ENCODE data around the gene FREM3. TPM values are rescaled to one million over a fixed set of nuclear protein-coding genes. Genes with fewer than 3 reads are reported as not detected.

Gene FREM3
- total RNA-seq, 1 donor from 2014 or later: 0.78 TPM

DNA sequence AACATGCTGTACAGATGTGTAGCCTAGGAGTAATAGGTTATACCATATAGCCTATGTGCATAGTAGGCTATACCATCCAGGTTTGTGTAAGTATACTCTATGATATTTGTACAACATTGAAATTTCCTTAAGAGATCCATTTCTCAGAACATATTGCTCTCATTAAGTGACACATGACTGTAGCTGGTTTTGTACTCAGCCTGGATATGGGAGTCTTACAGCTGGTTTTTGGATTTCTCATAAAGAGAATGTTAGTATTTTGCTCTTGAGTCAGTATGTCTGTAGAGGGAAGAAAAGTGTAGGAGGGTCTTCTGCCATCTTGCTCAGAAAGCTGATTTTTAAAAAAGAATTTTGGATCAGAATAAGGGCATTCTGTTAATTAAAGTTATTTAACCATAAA, 101.7 kb downstream of the FREM3 start:
- Histone ChIP-seq H3K36me3 (no peaks in the 10 kb centered on the region), H3K4me3 (no peak overlapping the region), H3K9me3 (no peaks in the 10 kb centered on the region), H3K4me1 (no peaks in the 10 kb centered on the region), H3K27me3 (no peaks in the 10 kb centered on the region), H3K27ac (no peak overlapping the region)
- DNase-seq (no peak), ATAC-seq (no peak)
- intact Hi-C loops (cut with DNase I): no loop called here
- TF ChIP-seq, protein P1, sequence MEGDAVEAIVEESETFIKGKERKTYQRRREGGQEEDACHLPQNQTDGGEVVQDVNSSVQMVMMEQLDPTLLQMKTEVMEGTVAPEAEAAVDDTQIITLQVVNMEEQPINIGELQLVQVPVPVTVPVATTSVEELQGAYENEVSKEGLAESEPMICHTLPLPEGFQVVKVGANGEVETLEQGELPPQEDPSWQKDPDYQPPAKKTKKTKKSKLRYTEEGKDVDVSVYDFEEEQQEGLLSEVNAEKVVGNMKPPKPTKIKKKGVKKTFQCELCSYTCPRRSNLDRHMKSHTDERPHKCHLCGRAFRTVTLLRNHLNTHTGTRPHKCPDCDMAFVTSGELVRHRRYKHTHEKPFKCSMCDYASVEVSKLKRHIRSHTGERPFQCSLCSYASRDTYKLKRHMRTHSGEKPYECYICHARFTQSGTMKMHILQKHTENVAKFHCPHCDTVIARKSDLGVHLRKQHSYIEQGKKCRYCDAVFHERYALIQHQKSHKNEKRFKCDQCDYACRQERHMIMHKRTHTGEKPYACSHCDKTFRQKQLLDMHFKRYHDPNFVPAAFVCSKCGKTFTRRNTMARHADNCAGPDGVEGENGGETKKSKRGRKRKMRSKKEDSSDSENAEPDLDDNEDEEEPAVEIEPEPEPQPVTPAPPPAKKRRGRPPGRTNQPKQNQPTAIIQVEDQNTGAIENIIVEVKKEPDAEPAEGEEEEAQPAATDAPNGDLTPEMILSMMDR (IDR thresholded peaks at IDR 0.05): no peak

DNA sequence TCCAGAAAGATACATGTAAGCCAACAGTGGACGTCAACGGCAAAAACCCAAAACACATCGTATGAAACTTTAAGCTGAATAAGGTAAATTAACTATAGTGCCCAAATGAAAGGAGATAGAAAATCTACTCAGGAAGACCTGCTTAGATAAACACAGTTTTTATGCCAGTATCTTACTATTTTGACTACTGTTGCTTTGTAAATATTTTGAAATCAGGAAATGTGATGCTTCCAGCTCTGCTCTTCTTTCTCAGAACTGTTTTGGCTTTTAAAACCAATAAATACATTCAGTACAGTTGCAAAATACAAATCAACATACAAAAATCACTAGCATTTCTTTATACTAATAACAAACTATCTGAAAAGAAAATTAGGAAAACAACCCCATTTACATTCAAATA, 103.2 kb downstream of the FREM3 start:
- Histone ChIP-seq H3K4me3 (no peak overlapping the region), H3K27me3 (no peaks in the 10 kb centered on the region), H3K27ac (no peak overlapping the region), H3K4me1 (no peaks in the 10 kb centered on the region), H3K36me3 (no peaks in the 10 kb centered on the region), H3K9me3 (no peaks in the 10 kb centered on the region)
- TF ChIP-seq, protein P1 (IDR thresholded peaks at IDR 0.05): no peak
- no peak for ATAC-seq
- intact Hi-C loops (cut with DNase I): no loop called here
- DNase-seq: no peak

DNA sequence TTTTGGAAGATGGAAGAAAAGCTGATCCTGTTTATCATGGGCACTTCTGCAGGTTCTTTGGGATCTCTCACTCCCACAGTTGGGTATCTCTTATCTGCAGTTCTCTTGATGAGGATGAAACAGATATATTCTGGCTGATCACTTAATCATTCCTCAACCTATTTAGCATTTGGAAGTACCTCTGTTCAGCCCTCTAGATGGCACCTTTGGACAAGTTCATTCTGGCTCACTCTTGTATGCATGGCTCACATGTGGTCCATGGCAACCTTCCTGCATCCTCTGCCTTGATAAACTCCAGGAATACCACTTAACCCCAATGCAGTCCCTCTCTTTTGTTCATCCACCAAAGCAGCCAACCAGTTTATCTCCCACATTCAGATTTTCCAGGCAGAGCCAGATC, 112.8 kb downstream of the FREM3 start:
- peak; percentile 21 for ATAC-seq
- H3K9me3 ChIP-seq: peaks cover 5% of the 10 kb centered on the region
- no peak overlapping the region for H3K27ac ChIP-seq
- no peaks in the 10 kb centered on the region for H3K36me3 ChIP-seq
- intact Hi-C loops (cut with DNase I): no loop called here
- TF ChIP-seq, protein P1 (IDR thresholded peaks at IDR 0.05): no peak
- no peak overlapping the region for H3K4me3 ChIP-seq
- H3K4me1 ChIP-seq: no peaks in the 10 kb centered on the region
- H3K27me3 ChIP-seq: no peaks in the 10 kb centered on the region
- DNase-seq: no peak

DNA sequence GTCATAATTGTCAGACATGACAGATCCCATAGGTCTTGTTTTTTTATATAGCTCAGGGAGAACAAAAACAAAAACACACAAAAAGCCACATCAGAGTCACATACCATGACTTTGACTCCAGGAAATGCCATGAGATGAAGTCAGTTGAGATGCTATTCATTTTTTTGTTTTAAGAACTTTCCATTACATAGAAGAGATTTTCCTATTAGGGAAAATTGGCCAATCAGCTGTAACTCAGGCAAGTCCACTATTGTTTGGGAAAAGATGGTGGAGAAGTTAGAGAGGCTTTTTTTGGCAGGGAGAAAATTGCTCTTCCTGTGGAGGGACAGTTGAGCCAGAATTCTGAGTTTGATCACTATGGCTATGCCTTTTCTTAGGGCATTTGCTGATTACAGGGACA, 114.4 kb downstream of the FREM3 start:
- TF ChIP-seq, protein P1 (IDR thresholded peaks at IDR 0.05): no peak
- DNase-seq (no peak), ATAC-seq (no peak)
- peaks cover 5% of the 10 kb centered on the region for H3K9me3 ChIP-seq
- intact Hi-C loops (cut with DNase I): no loop called here
- H3K4me3 ChIP-seq: no peak overlapping the region
- no peak overlapping the region for H3K27ac ChIP-seq
- no peaks in the 10 kb centered on the region for H3K36me3 ChIP-seq
- no peaks in the 10 kb centered on the region for H3K4me1 ChIP-seq
- no peaks in the 10 kb centered on the region for H3K27me3 ChIP-seq

DNA sequence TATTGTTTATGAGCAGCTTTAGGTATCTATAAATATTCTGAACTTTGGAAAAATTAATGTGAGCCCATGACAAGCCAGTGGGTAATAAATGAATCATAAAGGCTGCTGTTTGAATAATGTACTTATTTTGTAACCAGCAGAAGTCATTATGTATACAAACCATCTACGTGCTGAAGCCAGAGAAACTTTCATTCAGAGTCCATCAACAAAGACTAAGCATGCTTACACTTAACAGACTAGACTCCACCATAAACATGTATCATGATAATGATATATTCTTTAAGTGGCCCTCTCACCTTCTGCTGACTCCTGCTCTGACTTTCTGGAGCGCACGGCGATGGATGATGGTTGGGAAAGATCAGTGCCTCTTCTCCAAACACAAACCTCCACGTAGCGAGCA, 114.9 kb downstream of the FREM3 start:
- Histone ChIP-seq H3K36me3 (no peaks in the 10 kb centered on the region), H3K4me1 (no peaks in the 10 kb centered on the region), H3K27me3 (no peaks in the 10 kb centered on the region), H3K4me3 (no peak overlapping the region), H3K27ac (no peak overlapping the region), H3K9me3 (peaks cover 5% of the 10 kb centered on the region)
- TF ChIP-seq, protein P1 (IDR thresholded peaks at IDR 0.05): no peak
- intact Hi-C loops (cut with DNase I): no loop called here
- DNase-seq: no peak
- no peak for ATAC-seq

DNA sequence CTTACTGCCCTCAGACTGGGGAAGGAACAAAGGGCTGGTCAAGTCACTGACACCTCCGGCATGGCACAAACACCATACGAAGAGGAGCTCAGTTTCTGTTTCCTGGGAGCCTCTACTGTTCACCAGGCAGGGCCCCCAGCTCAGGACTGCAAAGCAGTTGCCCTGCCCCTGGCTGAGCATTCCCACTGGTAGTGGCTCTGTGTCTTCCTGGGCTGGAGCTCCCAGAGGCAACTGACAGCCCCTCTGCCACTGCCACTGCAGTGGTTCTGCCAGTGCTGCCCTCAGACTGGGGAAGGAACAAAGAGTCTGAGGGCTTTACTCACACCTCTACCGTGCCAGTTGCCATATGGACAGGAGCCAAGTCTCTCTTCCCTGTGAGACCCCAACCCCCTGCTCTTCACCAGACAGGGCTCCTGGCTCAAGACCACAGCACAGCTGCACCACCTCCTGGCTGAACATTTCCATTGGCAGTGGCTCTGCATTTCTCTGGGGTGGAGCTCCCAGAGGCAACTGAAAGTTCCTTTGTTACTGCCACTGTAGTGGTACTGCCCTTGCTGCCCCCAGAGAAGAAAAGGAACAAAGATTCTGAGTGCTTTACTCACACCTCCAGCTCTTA, 119.0 kb downstream of the FREM3 start:
- Histone ChIP-seq H3K36me3 (no peaks in the 10 kb centered on the region), H3K27me3 (no peaks in the 10 kb centered on the region), H3K27ac (no peak overlapping the region), H3K4me3 (no peak overlapping the region), H3K9me3 (peaks cover 5% of the 10 kb centered on the region), H3K4me1 (no peaks in the 10 kb centered on the region)
- TF ChIP-seq, protein P1 (IDR thresholded peaks at IDR 0.05): no peak
- intact Hi-C loops (cut with DNase I): no loop called here
- DNase-seq (no peak), ATAC-seq (no peak)

All from upper lobe of right lung (tissue), 1 donor.